ENCODE results near the gene SLC20A1.

DNA sequence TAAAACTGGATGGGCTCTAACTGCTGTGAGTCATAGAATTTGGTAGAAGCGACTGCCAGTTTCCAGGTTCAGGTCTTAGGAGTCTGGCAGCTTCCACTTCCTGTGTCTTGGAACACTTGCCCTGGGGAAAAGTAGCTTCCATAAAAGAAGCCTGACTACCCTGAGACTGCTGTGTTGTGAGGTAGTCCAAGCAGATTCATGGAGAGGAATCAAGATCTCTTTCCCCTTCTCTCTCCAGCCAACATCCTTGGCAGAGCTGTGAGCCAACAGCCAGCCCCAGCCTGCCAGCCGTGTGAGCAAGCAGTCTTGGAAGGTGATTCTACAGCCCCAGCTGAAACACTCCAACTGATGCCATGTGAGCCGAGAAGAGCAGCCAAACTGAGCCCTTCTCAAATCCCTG, 33.7 kb downstream of the SLC20A1 start:
- TF ChIP-seq, protein P1, sequence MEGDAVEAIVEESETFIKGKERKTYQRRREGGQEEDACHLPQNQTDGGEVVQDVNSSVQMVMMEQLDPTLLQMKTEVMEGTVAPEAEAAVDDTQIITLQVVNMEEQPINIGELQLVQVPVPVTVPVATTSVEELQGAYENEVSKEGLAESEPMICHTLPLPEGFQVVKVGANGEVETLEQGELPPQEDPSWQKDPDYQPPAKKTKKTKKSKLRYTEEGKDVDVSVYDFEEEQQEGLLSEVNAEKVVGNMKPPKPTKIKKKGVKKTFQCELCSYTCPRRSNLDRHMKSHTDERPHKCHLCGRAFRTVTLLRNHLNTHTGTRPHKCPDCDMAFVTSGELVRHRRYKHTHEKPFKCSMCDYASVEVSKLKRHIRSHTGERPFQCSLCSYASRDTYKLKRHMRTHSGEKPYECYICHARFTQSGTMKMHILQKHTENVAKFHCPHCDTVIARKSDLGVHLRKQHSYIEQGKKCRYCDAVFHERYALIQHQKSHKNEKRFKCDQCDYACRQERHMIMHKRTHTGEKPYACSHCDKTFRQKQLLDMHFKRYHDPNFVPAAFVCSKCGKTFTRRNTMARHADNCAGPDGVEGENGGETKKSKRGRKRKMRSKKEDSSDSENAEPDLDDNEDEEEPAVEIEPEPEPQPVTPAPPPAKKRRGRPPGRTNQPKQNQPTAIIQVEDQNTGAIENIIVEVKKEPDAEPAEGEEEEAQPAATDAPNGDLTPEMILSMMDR (IDR thresholded peaks at IDR 0.05) = no peak
- no peak for TF ChIP-seq POLR2A (IDR thresholded peaks at IDR 0.05)
